ENCODE data around the gene SLC35F6.

DNA sequence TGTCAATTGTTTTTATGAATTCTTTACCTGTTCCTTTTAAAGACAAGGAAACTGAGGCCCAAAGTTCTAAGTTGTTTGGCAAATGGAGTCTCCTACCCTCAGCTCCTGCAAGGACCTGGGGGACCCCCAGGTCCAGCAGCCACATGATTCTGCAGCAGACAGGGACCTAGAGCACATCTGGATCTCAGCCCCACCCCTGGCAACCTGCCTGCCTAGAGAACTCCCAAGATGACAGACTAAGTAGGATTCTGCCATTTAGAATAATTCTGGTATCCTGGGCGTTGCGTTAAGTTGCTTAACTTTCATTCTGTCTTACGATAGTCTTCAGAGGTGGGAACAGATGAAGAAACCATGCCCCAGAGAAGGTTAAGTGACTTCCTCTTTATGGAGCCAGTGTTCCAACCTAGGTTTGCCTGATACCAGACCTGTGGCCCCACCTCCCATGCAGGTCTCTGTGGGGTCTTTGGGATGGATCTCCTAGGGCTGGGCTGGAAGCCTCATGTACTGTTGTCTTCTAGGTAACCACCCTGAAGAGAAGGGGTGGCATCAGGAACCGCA lies 16.2 kb downstream of the SLC35F6 start:
- no peak for TF ChIP-seq CTCF (IDR thresholded peaks at IDR 0.05)
- TF ChIP-seq SP1 (CRISPR knock-in tag; conservative IDR thresholded peaks at IDR 0.05), result no peak
- TF ChIP-seq, protein P1, sequence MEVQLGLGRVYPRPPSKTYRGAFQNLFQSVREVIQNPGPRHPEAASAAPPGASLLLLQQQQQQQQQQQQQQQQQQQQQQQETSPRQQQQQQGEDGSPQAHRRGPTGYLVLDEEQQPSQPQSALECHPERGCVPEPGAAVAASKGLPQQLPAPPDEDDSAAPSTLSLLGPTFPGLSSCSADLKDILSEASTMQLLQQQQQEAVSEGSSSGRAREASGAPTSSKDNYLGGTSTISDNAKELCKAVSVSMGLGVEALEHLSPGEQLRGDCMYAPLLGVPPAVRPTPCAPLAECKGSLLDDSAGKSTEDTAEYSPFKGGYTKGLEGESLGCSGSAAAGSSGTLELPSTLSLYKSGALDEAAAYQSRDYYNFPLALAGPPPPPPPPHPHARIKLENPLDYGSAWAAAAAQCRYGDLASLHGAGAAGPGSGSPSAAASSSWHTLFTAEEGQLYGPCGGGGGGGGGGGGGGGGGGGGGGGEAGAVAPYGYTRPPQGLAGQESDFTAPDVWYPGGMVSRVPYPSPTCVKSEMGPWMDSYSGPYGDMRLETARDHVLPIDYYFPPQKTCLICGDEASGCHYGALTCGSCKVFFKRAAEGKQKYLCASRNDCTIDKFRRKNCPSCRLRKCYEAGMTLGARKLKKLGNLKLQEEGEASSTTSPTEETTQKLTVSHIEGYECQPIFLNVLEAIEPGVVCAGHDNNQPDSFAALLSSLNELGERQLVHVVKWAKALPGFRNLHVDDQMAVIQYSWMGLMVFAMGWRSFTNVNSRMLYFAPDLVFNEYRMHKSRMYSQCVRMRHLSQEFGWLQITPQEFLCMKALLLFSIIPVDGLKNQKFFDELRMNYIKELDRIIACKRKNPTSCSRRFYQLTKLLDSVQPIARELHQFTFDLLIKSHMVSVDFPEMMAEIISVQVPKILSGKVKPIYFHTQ (CRISPR knock-in tag; IDR thresholded peaks at IDR 0.05), result no peak
- TF ChIP-seq ZNF671 (CRISPR knock-in tag; IDR thresholded peaks at IDR 0.05), result no peak
- TF ChIP-seq, protein P2, sequence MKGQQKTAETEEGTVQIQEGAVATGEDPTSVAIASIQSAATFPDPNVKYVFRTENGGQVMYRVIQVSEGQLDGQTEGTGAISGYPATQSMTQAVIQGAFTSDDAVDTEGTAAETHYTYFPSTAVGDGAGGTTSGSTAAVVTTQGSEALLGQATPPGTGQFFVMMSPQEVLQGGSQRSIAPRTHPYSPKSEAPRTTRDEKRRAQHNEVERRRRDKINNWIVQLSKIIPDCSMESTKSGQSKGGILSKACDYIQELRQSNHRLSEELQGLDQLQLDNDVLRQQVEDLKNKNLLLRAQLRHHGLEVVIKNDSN (CRISPR knock-in tag; IDR thresholded peaks at IDR 0.05), result no peak
- TF ChIP-seq E2F1 (CRISPR knock-in tag; IDR thresholded peaks at IDR 0.05), result no peak
- no peak for TF ChIP-seq JUN (CRISPR knock-in tag; IDR thresholded peaks at IDR 0.05)
